BJ (cell line): Measurements from ENCODE around the gene GPBP1. TPM values are rescaled to one million over a fixed set of nuclear protein-coding genes. Genes with fewer than 3 reads are reported as not detected.
"Not testable (repeated sequence)": the region's sequence is repeated elsewhere in the genome, so short reads cannot be mapped to it uniquely, and the experiment has no call there.

Source experiments
- CTCF ChIA-PET: fragments of 350-600 bp; formaldehyde crosslinking; extraction: SDS; loops from one replicate; lab custom pipeline; 2021; ENCODE audit warnings: antibody characterized with exemption, inconsistent platforms; lab: Yijun Ruan, JAX
- POLR2A ChIA-PET: fragments of 300-600 bp; sonication (Branson Sonifier 250); formaldehyde crosslinking; extraction: SDS; loops from one replicate; lab custom pipeline; 2021; ENCODE audit warnings: antibody characterized with exemption; lab: Charles Lee
- DNase-seq: peaks from one replicate; pipeline ENCODE4 v3.0.0-alpha.2; 2011; ENCODE audit warnings: low read depth
- H3K27me3 ChIP-seq: 2 replicates; pipeline ENCODE4 v1.6.0; 2011; ENCODE audit warnings: low read length; ENCODE audit not compliant: control insufficient read depth, insufficient read depth
- H3K36me3 ChIP-seq: 2 replicates; pipeline ENCODE4 v1.5.1; 2011; ENCODE audit warnings: low read length; ENCODE audit not compliant: control insufficient read depth, insufficient read depth
- H3K4me3 ChIP-seq: 2 replicates; pipeline ENCODE4 v1.5.1; 2011; ENCODE audit warnings: low read depth, mild to moderate bottlenecking, control low read depth, low read length
- CTCF ChIP-seq: IDR thresholded peaks from 2 replicates; pipeline ENCODE4 v1.5.1; 2011; ENCODE audit warnings: low read depth, mild to moderate bottlenecking, control low read depth, inconsistent platforms, low read length, moderate library complexity; ENCODE audit not compliant: insufficient read depth
- polyA plus RNA-seq: library from polyadenylated mRNA; depleted of rRNA; stranded (reverse); fragments of >200 nt; gene quantifications from 2 replicates; pipeline ENCODE4 v1.2.3, GENCODE V29; 2011

Gene GPBP1
- polyA plus RNA-seq, 1 experiment, result 13.1 TPM

- DNase-seq, result no peak
- TF ChIP-seq CTCF, result no peak
- ChIA-PET POLR2A (interaction anchor here (0.7 kb wide), 1 partner anchor 354 kb away, joined by 8 read pairs; no protein-coding TSS in a partner anchor), CTCF (no interaction called here)
- no peak overlapping the region for H3K4me3 ChIP-seq
- peaks cover 3% of the 10 kb centered on the region for H3K36me3 ChIP-seq
- H3K27me3 ChIP-seq, result no peaks in the 10 kb centered on the region
Measured at GRCh38 chr5:57185313-57185712, 11.5 kb downstream of the GPBP1 start.

- CTCF ChIA-PET, result no interaction called here
- DNase-seq, result no peak
- Histone ChIP-seq H3K27me3 (no peaks in the 10 kb centered on the region), H3K36me3 (peaks cover 3% of the 10 kb centered on the region), H3K4me3 (no peak overlapping the region)
- POLR2A ChIA-PET, result no interaction called here
- TF ChIP-seq CTCF, result no peak
Measured at GRCh38 chr5:57186194-57186593, 12.3 kb downstream of the GPBP1 start.

GRCh38 chr5:57187977-57188376 lies 14.1 kb downstream of the GPBP1 start:
- DNase-seq, H3K4me3 ChIP-seq, H3K36me3 ChIP-seq, H3K27me3 ChIP-seq, POLR2A ChIA-PET: not testable (repeated sequence)
- CTCF ChIA-PET, result interaction anchor here (0.6 kb wide), 1 partner anchor 17 kb away, joined by 3 read pairs; no protein-coding TSS in a partner anchor

- no peaks in the 10 kb centered on the region for H3K27me3 ChIP-seq
- CTCF ChIA-PET, result interaction anchor here (0.7 kb wide), 1 partner anchor 30 kb away, joined by 3 read pairs; no protein-coding TSS in a partner anchor
- H3K36me3 ChIP-seq, result peaks cover 2% of the 10 kb centered on the region
- POLR2A ChIA-PET, result interaction anchor here (0.5 to 0.6 kb wide), 2 partner anchors 14 to 39 kb away, joined by 4 read pairs; no protein-coding TSS in a partner anchor
- no peak overlapping the region for H3K4me3 ChIP-seq
- TF ChIP-seq CTCF, result no peak
- DNase-seq, result no peak
Measured at GRCh38 chr5:57189515-57189914, 15.7 kb downstream of the GPBP1 start.

GRCh38 chr5:57190593-57190992 lies 16.7 kb downstream of the GPBP1 start:
- ChIA-PET POLR2A (interaction anchor here (0.7 kb wide), 1 partner anchor 11 kb away, joined by 23 read pairs; no protein-coding TSS in a partner anchor), CTCF (interaction anchor here (0.5 kb wide), 1 partner anchor 72 kb away, joined by 3 read pairs; no protein-coding TSS in a partner anchor)
- H3K4me3 ChIP-seq, result no peak overlapping the region
- H3K27me3 ChIP-seq, result no peaks in the 10 kb centered on the region
- no peak for DNase-seq
- H3K36me3 ChIP-seq, result peaks cover 2% of the 10 kb centered on the region
- no peak for TF ChIP-seq CTCF

GRCh38 chr5:57191163-57191562 lies 17.3 kb downstream of the GPBP1 start:
- TF ChIP-seq CTCF, result no peak
- Histone ChIP-seq H3K4me3 (no peak overlapping the region), H3K36me3 (peaks cover 2% of the 10 kb centered on the region), H3K27me3 (no peaks in the 10 kb centered on the region)
- CTCF ChIA-PET, result interaction anchor here (1.2 kb wide), 1 partner anchor 18 kb away, joined by 3 read pairs; no protein-coding TSS in a partner anchor
- no peak for DNase-seq
- POLR2A ChIA-PET, result no interaction called here
